Panc1 (cell line): ENCODE results near the gene TEX13B.

Source experiments
- POLR2AphosphoS5 ChIP-seq: IDR thresholded peaks from 2 replicates; pipeline ENCODE4 v1.6.1; 2012; ENCODE audit warnings: mild to moderate bottlenecking, low read depth, low read length, moderate library complexity
- SIN3A ChIP-seq: IDR thresholded peaks from 2 replicates; pipeline ENCODE4 v1.6.1; 2012; ENCODE audit warnings: low read depth, mild to moderate bottlenecking, low read length, moderate library complexity, borderline replicate concordance; ENCODE audit not compliant: insufficient read depth
- TF ChIP-seq, protein P1 (sequence below): fragments of 450-650 bp; IDR thresholded peaks from 2 replicates; pipeline ENCODE4 v1.5.1; 2017; ENCODE audit warnings: mild to moderate bottlenecking
- TF ChIP-seq, protein P2 (sequence below), 2 experiments: IDR thresholded peaks; 2 replicates each; pipeline ENCODE4 v1.6.1; 2011 to 2012; ENCODE audit warnings: low read depth in 2 of 2, control low read depth in 1 of 2, low read length in 1 of 2, mild to moderate bottlenecking in 1 of 2, moderate library complexity in 1 of 2; ENCODE audit not compliant: insufficient read depth in 1 of 2

DNA sequence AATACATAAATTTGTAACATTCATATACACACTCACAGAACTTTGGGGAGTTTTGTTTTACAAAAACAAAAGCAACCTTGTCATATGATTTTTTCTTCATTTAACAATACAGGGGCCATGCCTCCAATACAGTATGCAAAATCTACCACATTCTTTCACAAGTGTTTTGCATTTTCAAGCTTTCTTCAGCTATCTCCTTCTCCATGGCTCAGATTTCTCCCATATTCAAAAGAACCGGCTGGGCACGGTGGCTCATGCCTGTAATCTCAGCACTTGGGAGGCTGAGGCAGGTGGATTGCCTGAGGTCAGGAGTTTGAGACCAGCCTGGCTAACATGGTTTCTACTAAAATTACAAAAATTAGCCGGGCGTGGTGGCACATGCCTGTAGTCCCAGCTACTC, 4.1 kb downstream of the TEX13B start:
- TF ChIP-seq, protein P1, sequence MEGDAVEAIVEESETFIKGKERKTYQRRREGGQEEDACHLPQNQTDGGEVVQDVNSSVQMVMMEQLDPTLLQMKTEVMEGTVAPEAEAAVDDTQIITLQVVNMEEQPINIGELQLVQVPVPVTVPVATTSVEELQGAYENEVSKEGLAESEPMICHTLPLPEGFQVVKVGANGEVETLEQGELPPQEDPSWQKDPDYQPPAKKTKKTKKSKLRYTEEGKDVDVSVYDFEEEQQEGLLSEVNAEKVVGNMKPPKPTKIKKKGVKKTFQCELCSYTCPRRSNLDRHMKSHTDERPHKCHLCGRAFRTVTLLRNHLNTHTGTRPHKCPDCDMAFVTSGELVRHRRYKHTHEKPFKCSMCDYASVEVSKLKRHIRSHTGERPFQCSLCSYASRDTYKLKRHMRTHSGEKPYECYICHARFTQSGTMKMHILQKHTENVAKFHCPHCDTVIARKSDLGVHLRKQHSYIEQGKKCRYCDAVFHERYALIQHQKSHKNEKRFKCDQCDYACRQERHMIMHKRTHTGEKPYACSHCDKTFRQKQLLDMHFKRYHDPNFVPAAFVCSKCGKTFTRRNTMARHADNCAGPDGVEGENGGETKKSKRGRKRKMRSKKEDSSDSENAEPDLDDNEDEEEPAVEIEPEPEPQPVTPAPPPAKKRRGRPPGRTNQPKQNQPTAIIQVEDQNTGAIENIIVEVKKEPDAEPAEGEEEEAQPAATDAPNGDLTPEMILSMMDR = no peak
- TF ChIP-seq POLR2AphosphoS5 = no peak
- TF ChIP-seq SIN3A = no peak
- TF ChIP-seq, protein P2, sequence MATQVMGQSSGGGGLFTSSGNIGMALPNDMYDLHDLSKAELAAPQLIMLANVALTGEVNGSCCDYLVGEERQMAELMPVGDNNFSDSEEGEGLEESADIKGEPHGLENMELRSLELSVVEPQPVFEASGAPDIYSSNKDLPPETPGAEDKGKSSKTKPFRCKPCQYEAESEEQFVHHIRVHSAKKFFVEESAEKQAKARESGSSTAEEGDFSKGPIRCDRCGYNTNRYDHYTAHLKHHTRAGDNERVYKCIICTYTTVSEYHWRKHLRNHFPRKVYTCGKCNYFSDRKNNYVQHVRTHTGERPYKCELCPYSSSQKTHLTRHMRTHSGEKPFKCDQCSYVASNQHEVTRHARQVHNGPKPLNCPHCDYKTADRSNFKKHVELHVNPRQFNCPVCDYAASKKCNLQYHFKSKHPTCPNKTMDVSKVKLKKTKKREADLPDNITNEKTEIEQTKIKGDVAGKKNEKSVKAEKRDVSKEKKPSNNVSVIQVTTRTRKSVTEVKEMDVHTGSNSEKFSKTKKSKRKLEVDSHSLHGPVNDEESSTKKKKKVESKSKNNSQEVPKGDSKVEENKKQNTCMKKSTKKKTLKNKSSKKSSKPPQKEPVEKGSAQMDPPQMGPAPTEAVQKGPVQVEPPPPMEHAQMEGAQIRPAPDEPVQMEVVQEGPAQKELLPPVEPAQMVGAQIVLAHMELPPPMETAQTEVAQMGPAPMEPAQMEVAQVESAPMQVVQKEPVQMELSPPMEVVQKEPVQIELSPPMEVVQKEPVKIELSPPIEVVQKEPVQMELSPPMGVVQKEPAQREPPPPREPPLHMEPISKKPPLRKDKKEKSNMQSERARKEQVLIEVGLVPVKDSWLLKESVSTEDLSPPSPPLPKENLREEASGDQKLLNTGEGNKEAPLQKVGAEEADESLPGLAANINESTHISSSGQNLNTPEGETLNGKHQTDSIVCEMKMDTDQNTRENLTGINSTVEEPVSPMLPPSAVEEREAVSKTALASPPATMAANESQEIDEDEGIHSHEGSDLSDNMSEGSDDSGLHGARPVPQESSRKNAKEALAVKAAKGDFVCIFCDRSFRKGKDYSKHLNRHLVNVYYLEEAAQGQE (IDR thresholded peaks at IDR 0.05; ENCODE audit: insufficient read depth in 1 of 2, low read depth in 2 of 2, low read length in 1 of 2) = no peak
